NCI-H345 treated with DMSO at 0.1 percent for 48 hours (cell line): ENCODE results near the gene ZNF616.
"Not testable (repeated sequence)": the region's sequence is repeated elsewhere in the genome, so short reads cannot be mapped to it uniquely, and the experiment has no call there.

Source experiments
- DNase-seq: peaks from one replicate; lab custom pipeline; 2025; ENCODE audit not compliant: unreplicated experiment; lab: John Stamatoyannopoulos, UW

ZNF616 gene

DNA sequence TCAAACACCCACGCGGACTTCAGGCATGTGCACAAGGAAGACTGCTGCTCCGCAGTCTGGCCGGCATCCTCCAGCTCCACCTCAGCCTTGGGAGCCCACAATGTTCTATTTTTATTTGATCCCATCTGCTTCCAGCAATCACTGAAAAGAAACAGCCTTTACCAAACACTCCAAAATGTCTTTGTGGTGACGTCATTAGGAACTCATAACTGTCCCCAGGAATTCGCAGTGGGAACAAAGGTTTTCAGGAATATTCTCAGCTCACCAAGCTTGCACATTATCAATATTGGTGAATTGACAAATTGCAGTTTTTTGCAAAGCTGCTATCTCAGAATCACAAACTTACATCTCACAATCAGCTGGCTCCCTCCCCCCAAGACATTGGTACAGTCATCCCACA, 29.0 kb downstream of the ZNF616 start:
- DNase-seq, result no peak

DNA sequence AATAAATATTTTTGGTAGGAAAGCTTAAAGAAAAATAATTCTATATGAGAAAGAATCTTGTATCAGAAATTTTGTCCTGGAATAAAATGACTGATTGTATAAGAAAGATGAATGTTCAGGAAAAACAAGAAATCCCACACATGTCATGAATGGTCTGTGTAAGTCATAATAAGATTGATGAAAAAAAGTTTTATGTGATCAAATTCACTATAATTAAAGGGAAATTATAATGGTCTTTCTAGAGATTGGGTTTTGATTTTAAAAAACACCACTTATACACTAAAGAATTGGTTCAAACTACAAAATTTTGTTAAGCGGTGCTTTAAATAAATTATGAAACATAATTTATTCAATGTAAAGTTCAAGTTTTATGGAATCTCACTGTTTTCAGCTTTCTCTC, 37.0 kb downstream of the ZNF616 start:
- DNase-seq, result no peak

DNA sequence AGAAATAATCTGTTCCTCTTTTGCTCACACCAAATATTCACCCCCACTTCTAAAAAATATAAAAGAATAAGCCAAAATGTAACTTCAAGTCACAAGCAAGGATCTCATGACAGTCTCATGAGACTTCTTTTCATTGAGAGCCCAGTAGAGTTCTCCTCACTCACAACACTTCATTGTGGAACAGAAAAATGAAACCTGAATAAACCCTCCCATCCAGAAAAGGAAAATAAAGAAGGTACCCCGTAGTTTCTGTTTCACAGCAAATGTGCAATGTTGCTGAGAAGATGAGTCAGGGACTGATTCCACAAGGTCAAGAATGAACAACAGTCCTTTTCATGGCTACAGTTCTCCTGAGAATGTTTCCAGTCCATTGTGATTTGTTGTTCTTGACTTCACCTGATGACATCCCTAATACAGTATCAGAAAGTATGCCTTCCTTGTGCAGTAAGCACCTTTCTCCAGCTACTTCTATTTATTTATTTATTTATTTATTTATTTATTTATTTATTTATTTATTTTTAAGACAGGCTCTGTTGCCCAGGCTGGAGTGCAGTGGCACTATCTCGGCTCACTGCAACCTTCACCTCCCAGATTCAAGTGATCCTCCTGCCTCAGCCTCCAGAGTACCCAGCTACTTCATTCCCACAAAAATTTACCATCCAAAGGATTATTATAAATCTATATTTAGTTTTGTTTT, 37.7 kb downstream of the ZNF616 start:
- DNase-seq, result no peak

DNA sequence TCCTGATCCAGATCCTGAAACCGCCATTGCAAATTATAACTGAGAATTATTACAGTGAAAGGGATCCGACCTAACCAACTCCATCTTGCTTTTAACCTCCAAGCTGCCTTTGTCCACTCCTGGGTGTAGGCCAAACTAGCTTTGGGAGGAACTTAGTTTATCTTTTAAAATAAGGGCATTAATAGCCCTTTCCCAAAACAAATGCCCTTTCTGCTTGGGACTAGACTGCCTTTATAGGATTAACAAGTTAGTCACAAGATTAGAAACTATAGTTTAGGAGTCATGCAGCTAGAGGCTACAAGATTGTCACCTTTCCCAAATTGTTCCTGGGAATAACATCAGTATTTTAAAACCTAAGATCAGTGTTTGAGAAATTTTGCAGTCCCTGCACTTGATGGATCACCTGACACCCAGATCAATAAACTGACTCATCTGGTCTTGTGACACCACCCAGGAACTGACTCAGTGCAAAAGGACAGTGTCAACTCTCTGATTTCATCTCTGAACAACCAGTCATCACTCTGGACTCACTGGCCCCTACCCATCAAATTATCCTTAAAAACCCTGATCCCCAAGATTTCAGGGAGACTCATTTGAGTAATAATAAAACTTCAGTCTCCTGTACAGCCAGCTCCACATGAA, 40.1 kb downstream of the ZNF616 start:
- DNase-seq, result no peak

DNA sequence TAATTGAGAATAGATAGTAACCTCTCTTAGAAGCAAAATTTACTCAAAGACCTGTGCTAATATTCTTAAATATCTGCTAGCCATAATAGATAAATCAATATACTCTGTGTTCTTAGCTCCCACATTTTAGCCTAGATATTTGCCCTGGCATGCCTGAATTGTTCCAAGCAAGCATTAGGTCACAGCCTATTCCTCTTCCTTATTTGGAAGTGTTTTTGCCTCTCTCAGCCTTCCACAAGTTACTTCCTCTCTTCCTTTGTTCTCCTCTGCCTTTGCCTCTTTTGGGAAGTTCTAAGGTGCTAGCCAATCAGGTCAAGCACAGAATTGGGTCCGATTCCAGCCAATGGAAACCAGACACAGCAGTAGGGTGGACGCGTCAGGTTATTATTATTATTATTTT, 43.3 kb downstream of the ZNF616 start:
- DNase-seq, result not testable (repeated sequence)

DNA sequence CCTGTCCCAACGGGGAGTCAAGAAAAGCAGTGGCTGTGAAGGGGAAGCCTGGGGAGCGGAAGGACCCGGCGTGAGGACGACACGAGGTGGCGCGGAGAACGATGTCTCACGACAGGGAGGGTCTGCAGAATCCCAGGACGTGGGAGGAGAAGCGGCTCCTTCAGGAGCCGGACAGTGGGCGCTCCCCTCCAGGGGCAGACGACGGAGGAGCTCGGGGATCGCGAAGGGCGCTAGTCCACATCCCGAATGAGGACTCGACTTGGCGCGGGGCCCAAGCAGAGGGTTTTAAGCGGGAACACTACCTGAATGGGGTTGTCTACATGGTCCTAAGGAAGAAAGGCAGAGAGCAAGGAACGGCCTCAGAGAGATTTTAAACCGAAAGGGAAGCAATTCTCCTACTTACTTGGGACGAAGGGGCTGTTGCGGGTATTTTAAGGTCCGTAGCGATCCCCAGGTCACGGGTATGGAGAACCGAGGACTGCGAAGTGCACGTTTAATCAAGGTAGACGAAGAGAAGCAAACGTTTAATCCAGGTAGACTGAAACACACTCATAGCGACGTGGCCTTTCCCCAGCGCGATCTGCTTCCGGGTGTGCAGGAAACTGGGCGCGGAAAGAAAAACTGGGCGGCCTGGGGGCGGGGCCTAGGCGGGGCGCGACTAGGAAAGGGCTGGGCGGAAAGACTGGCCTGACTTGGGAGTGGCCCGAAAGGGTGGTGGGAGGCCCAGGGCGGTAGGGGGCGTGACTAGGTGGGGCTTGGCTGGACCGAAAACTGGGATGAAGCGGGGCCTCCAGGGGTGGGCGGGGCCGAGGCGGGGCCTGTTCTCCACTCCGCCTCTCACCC, 44.3 kb downstream of the ZNF616 start, which contains the start of gene ZNF841:
Gene ZNF841 (minus strand): TSS at position 594 of the 843 bp plus-strand sequence. CDS start 10,964 bp downstream, outside the sequence.
- peak; percentile 27 for DNase-seq

DNA sequence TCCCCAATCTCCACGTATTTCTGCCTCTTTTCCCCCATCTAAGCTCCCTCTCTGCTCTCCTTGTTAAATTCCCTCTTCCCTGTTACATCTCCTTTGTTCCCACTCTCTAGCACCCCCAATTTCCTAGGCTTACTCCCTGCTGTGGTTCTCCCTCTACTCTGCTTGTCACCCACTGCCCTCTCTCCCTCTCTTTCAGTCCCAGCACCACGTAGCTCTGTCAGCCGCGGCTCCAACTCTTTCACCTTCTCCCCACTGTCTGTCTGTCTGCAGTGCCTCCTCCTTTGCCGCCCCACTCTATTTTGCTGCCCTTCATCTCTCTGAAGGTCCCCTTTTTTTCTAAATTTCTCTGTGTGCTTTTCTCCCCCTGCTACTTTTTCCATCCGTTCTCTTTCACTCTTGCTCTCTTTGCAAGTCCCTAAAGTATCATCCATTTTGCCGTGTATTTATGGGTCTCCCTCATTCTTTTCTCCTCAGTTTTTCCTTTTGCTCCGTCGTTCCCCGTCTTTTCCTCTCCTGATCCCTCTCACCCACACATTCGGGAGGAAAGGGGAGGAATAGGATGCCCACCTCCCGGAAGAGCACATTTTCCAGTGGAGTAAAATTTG, 45.1 kb downstream of the ZNF616 start:
- DNase-seq, result peak; percentile 0

DNA sequence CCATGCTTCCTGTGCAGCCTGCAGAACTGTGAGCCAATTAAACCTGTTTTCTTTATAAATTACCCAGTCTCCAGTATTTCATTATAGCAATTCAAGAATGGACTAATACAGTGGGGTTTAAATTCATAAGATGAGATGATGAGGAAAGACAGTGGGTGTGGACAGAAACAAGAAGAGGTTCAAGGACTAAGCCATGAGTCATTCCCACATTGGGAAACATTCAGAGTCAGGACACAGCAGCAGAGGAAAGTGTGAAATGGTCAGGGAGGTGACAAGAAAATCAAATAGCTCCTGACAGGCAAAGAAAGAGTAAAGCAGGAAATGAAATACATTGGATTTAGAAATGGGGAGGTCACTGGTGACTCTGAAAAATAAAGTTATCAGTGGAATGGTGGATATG, 53.3 kb downstream of the ZNF616 start:
- no peak for DNase-seq

DNA sequence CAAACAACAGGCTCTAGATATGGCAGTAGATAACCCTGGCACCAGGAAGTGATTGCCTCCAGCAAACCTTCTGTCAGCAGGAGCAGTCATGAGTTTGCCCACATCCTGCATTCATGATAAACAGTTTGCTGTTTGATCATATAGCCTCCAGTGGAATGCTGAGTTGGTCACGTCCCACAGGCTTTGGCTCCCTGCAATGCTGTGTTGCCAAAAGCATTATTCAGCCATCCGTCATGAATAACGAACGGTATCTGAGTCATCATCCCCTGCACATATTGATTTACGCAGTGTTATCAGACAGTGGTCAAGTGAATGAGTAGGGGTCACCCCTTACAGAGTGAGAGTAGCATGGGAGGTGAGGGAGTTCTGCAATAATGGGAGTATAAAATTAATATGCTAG, 69.2 kb downstream of the ZNF616 start:
- no peak for DNase-seq

DNA sequence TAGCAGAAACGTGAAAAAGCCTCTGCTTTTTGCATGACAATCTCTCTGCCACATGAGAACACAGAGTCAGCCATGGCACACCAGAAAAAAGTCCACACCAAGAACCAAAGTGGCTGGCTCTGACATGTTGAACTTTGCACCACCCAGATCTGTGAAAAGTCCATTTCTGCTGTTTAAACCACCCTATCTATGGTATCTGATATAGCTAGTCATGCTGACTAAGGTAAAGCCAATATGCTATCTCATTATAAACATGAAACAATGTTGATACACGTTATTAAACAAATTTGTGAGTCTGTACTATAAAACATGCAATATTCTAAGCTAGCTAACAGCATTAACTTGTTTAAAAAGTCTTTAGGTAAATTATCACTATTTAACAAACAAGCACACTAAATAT, 70.1 kb downstream of the ZNF616 start:
- no peak for DNase-seq

DNA sequence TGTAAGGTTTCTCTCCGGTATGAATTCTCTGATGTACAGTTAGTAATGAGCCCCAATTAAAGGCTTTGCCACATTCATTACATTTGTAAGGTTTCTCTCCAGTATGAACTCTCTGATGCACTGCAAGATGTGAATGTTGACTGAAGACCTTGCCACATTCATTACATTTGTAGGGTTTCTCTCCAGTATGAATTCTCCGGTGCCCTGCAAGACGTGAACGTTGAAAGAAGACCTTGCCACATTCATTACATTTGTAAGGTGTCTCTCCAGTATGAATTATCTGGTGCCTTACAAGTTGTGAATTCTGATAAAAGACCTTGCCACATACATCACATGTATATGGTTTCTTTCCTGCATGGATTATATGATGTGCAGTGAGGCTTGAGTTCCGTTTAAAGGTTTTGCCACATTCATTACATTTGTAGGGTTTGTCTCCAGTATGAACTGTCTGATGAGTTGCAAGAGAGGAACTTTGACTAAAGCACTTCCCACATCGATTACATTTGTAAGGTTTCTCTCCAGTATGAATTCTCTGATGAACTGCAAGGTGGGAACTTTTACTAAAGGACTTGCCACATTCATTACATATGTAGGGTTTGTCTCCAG, 73.4 kb downstream of the ZNF616 start:
- no peak for DNase-seq

DNA sequence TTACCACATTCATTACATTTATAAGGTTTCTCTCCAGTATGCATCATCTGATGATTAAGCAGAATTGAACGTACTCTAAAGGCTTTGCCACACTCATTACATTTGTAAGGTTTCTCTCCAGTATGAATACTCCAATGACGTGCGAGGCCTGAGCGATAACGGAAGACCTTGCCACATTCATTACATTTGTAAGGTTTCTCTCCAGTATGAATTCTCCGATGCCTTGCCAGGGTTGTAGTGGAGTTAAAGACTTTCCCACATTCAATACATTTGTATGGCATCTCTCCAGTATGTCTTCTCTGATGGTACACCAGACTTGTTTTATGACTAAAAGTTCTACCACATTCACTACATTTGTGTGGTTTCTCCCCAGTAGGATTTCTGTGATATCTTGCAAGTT, 74.3 kb downstream of the ZNF616 start:
- DNase-seq, result no peak
